Stomach (tissue), 4 donors: ENCODE data around the gene FGF14.

Experiments used
- POLR2AphosphoS5 ChIP-seq, 3 donors: sonication (generic); formaldehyde crosslinking; IDR thresholded peaks; one replicate each; pipeline ENCODE4 v1.6.1; 2016; ENCODE audit warnings: antibody characterized with exemption in 3 of 3
- TF ChIP-seq, protein P1 (sequence below), 7 experiments: fragments of 450-650 bp in 4 of 7; fragments of 200-600 bp in 3 of 7; sonication (generic) in 3 of 7; IDR thresholded peaks; one replicate each; pipeline ENCODE4 v1.5.1; 2016 to 2019; ENCODE audit warnings: antibody characterized with exemption in 7 of 7, control low read depth in 2 of 7, mild to moderate bottlenecking in 1 of 7

DNA sequence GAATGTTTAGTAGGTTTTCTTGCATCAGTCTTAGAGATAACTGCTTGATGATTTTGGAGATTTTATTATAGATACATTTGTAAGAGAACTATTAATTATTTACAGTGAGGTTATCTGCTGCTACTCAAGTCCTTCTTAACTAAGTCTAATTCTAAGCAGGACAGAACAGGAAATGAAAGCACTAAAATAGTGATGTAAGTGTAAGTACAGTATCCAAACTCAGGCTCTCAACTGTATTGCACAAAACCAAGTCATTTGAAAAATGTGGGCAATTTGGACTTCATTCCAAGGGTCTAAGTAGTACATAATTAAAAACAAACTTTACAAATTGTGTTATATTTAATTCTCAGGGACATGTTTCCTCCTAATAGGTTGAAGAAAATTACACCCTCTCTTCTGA is 532.3 kb downstream of the FGF14 start:
- TF ChIP-seq POLR2AphosphoS5 (IDR thresholded peaks at IDR 0.05), result no peak
- TF ChIP-seq, protein P1, sequence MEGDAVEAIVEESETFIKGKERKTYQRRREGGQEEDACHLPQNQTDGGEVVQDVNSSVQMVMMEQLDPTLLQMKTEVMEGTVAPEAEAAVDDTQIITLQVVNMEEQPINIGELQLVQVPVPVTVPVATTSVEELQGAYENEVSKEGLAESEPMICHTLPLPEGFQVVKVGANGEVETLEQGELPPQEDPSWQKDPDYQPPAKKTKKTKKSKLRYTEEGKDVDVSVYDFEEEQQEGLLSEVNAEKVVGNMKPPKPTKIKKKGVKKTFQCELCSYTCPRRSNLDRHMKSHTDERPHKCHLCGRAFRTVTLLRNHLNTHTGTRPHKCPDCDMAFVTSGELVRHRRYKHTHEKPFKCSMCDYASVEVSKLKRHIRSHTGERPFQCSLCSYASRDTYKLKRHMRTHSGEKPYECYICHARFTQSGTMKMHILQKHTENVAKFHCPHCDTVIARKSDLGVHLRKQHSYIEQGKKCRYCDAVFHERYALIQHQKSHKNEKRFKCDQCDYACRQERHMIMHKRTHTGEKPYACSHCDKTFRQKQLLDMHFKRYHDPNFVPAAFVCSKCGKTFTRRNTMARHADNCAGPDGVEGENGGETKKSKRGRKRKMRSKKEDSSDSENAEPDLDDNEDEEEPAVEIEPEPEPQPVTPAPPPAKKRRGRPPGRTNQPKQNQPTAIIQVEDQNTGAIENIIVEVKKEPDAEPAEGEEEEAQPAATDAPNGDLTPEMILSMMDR (IDR thresholded peaks at IDR 0.05), result no peak
